GM12872 (cell line): Measurements from ENCODE around the gene NEK5.

ENCODE experiments used
- TF ChIP-seq, protein P1 (sequence below): IDR thresholded peaks from 3 replicates; pipeline ENCODE4 v1.5.1; 2011; ENCODE audit warnings: low read depth, mild to moderate bottlenecking, low read length, moderate library complexity; ENCODE audit not compliant: insufficient read depth

NEK5 gene

DNA sequence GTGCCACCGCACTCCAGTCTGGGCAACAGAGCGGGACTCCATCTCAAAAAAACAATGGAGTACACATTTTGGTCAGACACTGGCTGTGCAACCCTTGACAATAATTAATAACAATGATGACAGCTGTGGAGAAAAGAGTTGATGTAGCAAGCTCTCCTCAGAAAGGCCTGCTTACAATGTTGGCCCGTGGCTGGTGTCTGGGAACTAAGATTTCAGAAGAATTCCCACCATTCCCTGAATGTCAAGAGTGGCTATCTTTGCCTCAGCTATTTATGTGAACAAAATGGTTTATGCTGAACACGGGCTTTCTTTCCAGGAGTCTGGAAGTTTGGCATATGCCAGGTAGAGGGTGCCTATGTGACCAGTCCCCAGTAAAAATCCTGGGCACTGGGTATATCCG lies 25.5 kb downstream of the NEK5 start:
- TF ChIP-seq, protein P1, sequence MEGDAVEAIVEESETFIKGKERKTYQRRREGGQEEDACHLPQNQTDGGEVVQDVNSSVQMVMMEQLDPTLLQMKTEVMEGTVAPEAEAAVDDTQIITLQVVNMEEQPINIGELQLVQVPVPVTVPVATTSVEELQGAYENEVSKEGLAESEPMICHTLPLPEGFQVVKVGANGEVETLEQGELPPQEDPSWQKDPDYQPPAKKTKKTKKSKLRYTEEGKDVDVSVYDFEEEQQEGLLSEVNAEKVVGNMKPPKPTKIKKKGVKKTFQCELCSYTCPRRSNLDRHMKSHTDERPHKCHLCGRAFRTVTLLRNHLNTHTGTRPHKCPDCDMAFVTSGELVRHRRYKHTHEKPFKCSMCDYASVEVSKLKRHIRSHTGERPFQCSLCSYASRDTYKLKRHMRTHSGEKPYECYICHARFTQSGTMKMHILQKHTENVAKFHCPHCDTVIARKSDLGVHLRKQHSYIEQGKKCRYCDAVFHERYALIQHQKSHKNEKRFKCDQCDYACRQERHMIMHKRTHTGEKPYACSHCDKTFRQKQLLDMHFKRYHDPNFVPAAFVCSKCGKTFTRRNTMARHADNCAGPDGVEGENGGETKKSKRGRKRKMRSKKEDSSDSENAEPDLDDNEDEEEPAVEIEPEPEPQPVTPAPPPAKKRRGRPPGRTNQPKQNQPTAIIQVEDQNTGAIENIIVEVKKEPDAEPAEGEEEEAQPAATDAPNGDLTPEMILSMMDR, result no peak

DNA sequence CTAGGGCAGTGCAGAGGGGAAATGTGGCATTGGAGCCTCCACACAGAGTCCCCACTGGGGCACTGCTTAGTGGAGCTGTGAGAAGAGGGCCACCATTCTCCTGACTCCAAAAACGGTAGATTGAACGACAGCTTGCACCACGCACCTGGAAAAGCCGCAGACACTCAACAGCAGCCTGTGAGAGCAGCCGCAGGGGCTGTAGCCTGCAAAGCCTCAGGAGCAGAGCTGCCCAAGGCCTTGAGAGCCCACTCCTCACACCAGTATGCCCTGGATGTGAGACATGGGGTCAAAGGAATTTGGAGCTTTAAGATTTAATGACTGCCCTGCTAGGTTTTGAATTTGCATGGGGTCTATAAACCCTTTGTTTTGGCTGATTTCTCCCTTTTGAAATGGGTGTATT lies 31.7 kb downstream of the NEK5 start:
- TF ChIP-seq, protein P1, result no peak

DNA sequence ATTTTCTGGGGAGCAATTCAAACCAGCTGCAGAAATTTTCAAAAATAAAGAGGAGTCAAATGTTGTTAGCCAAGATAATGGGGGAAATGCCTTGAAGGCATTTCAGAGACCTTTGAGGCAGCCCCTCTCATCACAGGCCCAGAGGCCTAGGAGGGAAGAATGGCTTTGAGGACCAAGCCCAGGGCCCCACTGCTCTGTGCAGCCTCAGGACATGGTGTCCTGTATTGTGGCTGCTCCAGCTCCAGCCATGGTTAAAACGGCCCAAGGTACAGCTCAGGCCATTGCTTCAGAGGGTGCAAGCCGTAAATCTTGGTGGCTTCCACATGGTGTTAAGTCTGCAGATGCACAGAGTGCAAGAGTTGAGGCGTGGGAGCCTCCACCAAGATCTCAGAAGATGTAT lies 32.1 kb downstream of the NEK5 start:
- TF ChIP-seq, protein P1, result no peak

DNA sequence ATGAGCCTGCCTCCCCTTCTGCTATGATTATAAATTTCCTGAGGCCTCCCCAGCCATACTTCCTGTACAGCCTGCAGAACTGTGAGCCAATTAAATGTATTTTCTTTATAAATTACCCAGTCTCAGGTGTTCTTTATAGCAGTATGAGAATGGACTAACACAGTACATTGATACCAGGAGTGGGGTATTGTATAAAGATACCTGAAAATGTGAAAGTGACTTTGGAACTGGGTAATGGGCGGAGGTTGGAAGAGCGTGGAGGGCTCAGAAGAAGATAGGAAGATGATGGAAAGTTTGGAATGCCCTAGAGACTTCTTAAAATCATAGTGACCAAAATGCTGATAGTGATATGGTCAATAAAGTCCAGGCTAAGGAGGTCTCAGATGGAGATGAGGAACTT lies 32.8 kb downstream of the NEK5 start:
- TF ChIP-seq, protein P1, result no peak

DNA sequence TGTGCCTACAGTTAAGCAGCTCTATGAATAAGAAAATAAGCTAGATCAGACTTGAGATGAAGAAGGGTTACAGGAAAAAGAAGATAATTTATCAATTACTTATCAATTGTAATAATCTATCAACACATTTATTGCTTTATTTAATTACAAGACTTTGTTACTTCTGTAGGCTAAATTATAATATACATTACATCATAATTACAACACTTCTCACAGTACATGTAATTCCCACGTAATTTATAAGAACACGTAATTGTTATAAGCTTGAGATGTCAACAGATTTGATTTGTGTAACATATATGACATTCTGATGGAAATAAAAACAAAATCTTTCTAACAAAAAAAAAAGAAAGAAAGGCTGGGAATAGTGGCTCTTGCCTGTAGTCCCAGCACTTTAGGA lies 36.8 kb downstream of the NEK5 start:
- TF ChIP-seq, protein P1, result no peak

DNA sequence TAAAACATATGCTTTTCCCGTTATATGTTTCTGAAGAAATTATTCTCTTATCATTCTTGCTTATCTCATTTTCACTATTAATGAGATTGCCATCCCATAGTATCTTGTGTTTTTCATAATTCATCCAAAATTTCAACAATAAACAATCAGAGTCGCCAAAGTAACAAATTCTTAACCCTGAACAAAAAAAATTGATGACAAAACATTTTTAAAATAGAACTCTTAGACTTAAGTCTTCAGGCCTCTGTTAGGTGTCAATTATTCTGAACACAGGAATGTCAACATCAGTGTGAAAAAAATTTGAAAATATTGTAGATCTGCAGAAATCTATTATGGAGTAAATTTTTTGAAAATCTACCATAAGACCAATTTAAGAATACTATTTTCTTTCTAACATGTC lies 37.4 kb downstream of the NEK5 start:
- TF ChIP-seq, protein P1, result no peak

DNA sequence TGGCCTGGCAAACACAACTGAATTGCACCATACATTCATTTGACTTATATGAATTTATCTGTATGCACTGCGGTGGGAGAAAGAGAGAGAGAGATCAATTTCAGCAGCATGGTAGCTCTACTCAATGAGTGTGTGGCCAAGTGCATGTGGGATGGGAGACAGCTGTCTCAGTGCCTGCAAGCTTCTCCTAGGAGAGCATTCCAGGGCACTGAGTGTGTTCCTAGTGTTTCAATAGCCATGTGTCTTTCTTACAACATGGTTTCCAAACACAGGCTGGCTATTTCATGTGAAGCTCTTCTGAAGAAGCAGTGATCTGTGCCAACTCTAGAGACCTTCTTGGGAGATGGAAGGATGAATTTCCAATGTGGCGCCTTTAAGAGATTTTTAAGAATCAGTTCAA lies 43.5 kb downstream of the NEK5 start:
- TF ChIP-seq, protein P1, result no peak

DNA sequence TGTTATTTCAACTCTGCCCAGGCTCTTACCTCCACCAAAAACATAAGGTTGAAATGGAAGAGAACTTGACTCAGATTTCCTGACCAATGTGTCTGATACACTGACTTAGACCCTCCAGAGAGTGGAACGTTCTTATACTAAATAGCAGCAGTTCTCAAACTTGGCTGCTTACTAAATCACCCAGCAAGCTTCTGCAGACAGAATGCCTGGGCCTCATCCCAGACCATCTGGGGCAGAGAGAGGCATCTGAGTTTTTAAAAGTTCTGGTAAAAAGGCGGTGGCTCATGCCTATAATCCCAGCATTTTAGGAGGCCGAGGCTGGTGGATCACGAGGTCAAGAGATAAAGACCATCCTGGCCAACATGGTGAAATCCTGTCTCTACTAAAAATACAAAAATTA lies 46.3 kb downstream of the NEK5 start:
- TF ChIP-seq, protein P1, result no peak
